HG02588 (cell line): ENCODE measurements around the gene UBTD1.
A peak's percentile ranks its signal among the peaks of the same experiment; 100 is the strongest.
"Not testable (repeated sequence)": the region's sequence is repeated elsewhere in the genome, so short reads cannot be mapped to it uniquely, and the experiment has no call there.

Experiments used
- ATAC-seq: cut with Tn5 transposase; IDR thresholded peaks from one replicate; pipeline ENCODE4 v1.9.1; 2021; ENCODE audit warnings: mild to moderate bottlenecking, moderate library complexity; ENCODE audit not compliant: unreplicated experiment

Gene UBTD1

GRCh38 chr10:97537186-97537869, 38.6 kb downstream of the UBTD1 start:
- no peak for ATAC-seq

DNA sequence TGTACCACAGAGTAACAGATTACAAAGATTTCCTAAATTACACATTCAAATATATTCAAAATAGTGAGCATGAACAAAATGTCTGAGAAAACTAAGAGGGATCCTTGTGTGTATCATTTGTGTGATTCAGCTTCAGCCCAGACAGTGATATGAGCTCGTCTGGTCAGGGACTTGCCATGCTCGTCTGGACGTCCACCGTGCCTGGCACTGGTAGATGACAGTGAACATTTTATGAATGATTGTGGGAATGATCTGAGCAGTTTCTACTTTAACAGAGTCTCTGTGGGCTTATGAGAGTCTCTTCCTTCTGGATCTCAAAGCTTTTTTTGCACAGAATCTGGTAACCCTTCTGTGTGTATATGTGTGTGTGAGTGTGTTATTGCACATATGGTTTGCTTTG, 39.7 kb downstream of the UBTD1 start:
- ATAC-seq: no peak

DNA sequence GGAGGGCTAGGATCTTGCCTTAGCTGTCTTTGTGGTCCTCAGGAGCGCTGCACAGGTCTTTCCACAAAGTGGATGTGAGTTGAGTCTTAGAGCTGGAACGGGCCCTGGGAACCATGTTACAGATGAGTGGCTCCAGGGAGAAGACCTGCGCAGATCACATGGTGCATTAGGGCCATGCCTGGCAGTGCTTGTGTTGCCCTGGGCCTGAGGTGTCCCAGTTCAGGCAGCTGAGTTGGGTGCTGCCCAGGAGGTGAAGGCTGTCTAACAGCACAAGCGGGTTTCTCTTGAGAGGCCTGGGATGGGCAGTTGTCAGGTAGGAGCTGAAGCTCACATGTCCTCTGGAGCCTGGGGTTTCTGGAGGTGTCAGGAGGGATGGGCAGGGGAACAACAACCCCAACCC, 40.1 kb downstream of the UBTD1 start:
- ATAC-seq: no peak

GRCh38 chr10:97539523-97540200, 40.9 kb downstream of the UBTD1 start:
- no peak for ATAC-seq

DNA sequence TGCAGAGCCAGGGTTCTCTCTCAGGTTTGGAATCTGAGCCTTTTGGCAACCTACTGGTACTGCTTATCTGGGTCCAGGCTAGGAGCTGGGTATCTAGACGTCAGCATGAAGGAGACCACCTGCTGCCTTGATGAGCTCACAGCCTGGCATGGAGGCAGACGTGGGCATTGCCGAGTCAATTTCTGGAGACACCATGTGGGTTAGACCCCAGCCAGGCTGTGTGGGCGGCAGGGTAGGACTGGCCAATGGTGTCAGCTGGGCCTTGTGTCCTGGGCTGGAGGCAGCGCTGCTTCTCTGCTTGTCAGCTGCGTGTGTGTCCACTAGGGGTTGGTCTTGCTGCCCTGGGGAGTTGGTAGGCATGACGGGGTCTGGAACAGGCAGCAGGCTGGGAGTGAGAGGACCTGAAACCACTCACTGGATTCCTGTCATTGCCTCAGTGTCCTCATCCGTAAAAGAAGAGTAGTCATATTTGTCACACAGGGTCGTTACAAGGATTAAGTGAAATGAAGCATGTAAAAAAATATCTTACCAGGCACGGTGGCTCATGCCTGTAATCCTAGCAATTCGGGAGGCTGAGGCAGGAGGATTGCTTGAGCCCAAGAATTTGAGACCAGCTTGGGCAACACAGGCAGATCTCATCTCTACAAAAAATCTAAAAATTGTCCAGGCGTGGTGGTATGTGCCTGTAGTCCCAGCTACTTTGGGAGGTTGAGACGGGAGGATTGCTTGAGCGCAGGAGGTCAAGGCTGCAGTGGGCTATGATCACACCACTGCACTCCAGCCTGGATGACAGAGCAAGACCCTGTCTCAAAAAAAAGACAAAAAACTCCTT, 42.2 kb downstream of the UBTD1 start:
- ATAC-seq: no peak

GRCh38 chr10:97542169-97543024, 43.7 kb downstream of the UBTD1 start:
- ATAC-seq: no peak

- no peak for ATAC-seq
Measured at GRCh38 chr10:97543025-97543546, 44.4 kb downstream of the UBTD1 start.

DNA sequence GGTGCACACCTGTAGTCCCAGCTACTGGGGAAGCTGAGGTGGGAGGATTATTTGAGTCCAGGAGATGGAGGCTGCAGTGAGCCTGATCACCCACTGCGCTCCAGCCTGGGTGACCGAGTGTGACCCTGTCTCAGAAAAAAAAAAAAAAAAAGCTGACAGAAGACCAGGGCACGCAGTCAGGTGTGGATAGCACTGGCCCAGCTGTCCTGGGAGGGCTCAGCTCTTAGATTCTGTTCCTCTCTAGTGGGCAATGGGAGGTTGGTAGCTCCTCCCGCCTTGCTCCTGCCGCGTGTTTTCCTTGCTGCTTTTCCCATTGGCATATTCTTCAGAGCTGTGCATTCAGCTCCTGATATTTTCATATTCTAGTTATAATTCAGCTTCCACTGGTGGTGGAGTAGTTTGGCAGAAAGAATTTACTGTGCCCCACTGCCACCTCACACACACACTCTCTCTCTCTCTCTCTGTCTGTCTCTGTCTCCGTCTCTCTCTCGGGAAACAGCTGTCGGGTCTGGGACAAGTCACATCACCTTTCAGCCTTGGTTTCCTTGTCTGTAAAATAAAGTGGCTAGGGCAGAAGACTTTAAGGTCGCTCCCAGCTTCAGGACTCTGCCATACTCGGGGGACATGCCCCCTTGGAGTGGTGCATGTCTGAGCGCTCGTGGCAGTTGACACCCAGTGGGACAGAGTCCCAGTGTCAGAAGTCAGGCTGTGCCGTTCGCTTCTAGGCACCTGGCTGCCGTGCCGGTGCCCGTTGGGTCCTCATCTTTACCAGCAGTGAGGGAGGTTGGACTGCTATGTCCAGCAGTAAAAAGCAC, 47.9 kb downstream of the UBTD1 start:
- no peak for ATAC-seq

- ATAC-seq: no peak
Measured at GRCh38 chr10:97547271-97547600, 48.5 kb downstream of the UBTD1 start.

DNA sequence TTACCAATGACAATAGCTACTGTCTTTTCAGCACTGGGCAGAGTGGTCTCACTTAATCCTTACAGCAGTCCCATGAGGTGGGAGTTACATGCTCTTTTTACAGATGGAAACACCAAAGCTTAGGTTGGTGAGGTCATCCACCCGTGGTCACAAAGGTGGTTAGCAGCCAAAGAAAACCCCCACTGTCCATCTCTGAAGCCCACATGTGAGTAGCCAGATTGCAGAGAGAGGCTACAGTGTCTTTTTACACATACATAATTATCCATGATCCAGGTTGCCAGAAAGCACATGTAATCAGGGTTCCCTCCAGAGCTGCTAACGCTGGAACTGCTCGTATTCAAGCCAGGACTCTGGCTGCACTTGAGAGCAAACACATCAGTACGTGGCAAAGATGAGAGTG, 49.2 kb downstream of the UBTD1 start:
- no peak for ATAC-seq

- ATAC-seq: no peak
Measured at GRCh38 chr10:97548828-97549455, 50.2 kb downstream of the UBTD1 start.

DNA sequence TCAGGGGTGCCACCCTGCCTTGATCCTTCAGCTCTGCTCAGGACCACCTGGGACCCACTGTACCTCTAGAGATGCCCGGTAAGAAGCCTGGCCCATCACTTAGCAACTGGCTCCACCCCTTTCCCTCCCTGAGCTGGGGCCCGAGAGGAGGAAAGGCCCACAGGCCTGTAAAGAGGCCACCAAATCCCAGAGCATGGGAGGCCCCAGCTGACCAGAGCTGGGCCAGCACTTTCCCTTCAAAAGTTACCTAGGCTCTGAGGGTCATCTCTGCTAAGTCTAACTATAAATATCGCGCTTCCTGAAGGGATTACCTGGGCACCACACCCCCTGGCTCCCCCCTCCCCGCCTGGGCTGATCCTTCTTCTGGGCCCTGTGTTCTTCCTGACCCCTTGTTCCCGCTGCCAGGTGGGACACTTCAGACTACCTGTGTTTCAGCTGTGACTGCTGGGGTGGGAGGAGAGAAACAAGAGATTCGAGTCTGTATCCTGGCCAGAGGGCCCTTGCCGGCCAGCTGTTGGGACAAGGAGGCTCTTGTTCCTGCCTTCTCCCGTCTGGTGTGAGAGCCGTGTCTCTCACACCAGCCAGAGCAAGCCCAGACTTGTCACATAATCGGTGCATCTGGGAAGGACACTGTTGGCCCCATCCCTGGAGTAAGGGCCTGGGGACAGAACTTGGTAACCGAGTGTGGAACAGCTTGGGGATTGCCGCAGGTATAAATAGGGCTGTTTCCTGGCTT, 51.0 kb downstream of the UBTD1 start:
- ATAC-seq: no peak

GRCh38 chr10:97550336-97551149, 51.8 kb downstream of the UBTD1 start:
- no peak for ATAC-seq

GRCh38 chr10:97551271-97551670, 52.5 kb downstream of the UBTD1 start:
- no peak for ATAC-seq

GRCh38 chr10:97553575-97554031, 54.9 kb downstream of the UBTD1 start:
- peak; percentile 70 for ATAC-seq

- ATAC-seq: not testable (repeated sequence)
Measured at GRCh38 chr10:97554336-97554735, 55.6 kb downstream of the UBTD1 start.

- not testable (repeated sequence) for ATAC-seq
Measured at GRCh38 chr10:97555541-97555940, 56.8 kb downstream of the UBTD1 start.
